Measurements from ENCODE around the gene CLDN20.
"Not testable (repeated sequence)": the region's sequence is repeated elsewhere in the genome, so short reads cannot be mapped to it uniquely, and the experiment has no call there.

CLDN20 gene

GRCh38 chr6:155271145-155271544, 7.3 kb downstream of the CLDN20 start:
- DNase-seq = no peak

- DNase-seq = no peak
Measured at GRCh38 chr6:155272353-155273232, 8.8 kb downstream of the CLDN20 start.

GRCh38 chr6:155273431-155273830, 9.6 kb downstream of the CLDN20 start:
- peak; percentile 57 for DNase-seq

- DNase-seq = no peak
Measured at GRCh38 chr6:155274106-155274505, 10.3 kb downstream of the CLDN20 start.

GRCh38 chr6:155274533-155274932, 10.7 kb downstream of the CLDN20 start:
- no peak for DNase-seq

GRCh38 chr6:155275808-155276480, 12.1 kb downstream of the CLDN20 start:
- DNase-seq = no peak

- DNase-seq = no peak
Measured at GRCh38 chr6:155276638-155277037, 12.8 kb downstream of the CLDN20 start.

GRCh38 chr6:155278319-155279049, 14.7 kb downstream of the CLDN20 start:
- no peak for DNase-seq

GRCh38 chr6:155284775-155285174, 21.0 kb downstream of the CLDN20 start:
- DNase-seq = no peak

- peak; percentile 93 for DNase-seq
Measured at GRCh38 chr6:155287762-155288161, 23.9 kb downstream of the CLDN20 start.

GRCh38 chr6:155290491-155290890, 26.7 kb downstream of the CLDN20 start:
- DNase-seq = no peak

- DNase-seq = no peak
Measured at GRCh38 chr6:155291291-155291690, 27.5 kb downstream of the CLDN20 start.

- no peak for DNase-seq
Measured at GRCh38 chr6:155292711-155293110, 28.9 kb downstream of the CLDN20 start.

- DNase-seq = no peak
Measured at GRCh38 chr6:155297669-155298068, 33.9 kb downstream of the CLDN20 start.

- no peak for DNase-seq
Measured at GRCh38 chr6:155301867-155302266, 38.1 kb downstream of the CLDN20 start.

GRCh38 chr6:155303361-155303870, 39.6 kb downstream of the CLDN20 start:
- no peak for DNase-seq

- no peak for DNase-seq
Measured at GRCh38 chr6:155306958-155307357, 43.1 kb downstream of the CLDN20 start.

GRCh38 chr6:155309150-155309549, 45.3 kb downstream of the CLDN20 start:
- no peak for DNase-seq

- DNase-seq = no peak
Measured at GRCh38 chr6:155310596-155310995, 46.8 kb downstream of the CLDN20 start.

- DNase-seq = peak; percentile 75
Measured at GRCh38 chr6:155311086-155311485, 47.3 kb downstream of the CLDN20 start.

GRCh38 chr6:155311583-155311982, 47.8 kb downstream of the CLDN20 start:
- DNase-seq = no peak

GRCh38 chr6:155312950-155313349, 49.1 kb downstream of the CLDN20 start:
- not testable (repeated sequence) for DNase-seq

GRCh38 chr6:155313602-155314091, 49.8 kb downstream of the CLDN20 start:
- peak; percentile 81 for DNase-seq
